HG03378 (cell line): ENCODE data around the gene MCTP1.
"Not testable (repeated sequence)": the region's sequence is repeated elsewhere in the genome, so short reads cannot be mapped to it uniquely, and the experiment has no call there.

Experiments
- ATAC-seq: cut with Tn5 transposase; IDR thresholded peaks from one replicate; pipeline ENCODE4 v1.9.1; 2021; ENCODE audit warnings: mild to moderate bottlenecking, moderate library complexity; ENCODE audit not compliant: unreplicated experiment

MCTP1 gene

DNA sequence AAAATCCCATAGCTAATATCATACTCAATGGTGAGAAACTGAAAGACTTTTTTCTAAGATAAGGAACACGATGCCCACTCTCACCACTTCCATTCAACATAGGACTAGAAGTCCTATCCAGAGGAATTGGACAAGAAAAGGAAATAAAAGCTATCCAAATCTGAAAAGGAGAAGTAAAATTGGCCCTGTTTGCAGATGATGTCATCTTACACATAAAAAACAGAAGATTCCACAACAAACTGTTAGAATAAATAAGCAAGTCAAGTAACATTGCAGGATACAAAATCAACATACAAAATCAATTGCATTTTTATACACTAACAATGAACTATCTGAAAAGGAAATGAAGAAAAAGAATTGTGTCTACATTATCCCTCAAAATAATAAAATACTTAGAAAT lies 308.0 kb downstream of the MCTP1 start:
- no peak for ATAC-seq

GRCh38 chr5:94972268-94972667 lies 312.6 kb downstream of the MCTP1 start:
- no peak for ATAC-seq

GRCh38 chr5:94969174-94969573 lies 315.7 kb downstream of the MCTP1 start:
- ATAC-seq, result peak; percentile 50

- peak; percentile 52 for ATAC-seq
These were observed 316.3 kb downstream of the MCTP1 start for GRCh38 chr5:94968507-94969095.

GRCh38 chr5:94967525-94967924 lies 317.4 kb downstream of the MCTP1 start:
- ATAC-seq, result no peak

GRCh38 chr5:94959279-94959678 lies 325.6 kb downstream of the MCTP1 start:
- ATAC-seq, result not testable (repeated sequence)

- no peak for ATAC-seq
These were observed 339.2 kb downstream of the MCTP1 start for GRCh38 chr5:94945656-94946055.

- ATAC-seq, result no peak
These were observed 340.7 kb downstream of the MCTP1 start for GRCh38 chr5:94944160-94944559.

- ATAC-seq, result no peak
These were observed 343.7 kb downstream of the MCTP1 start for GRCh38 chr5:94941122-94941755.

GRCh38 chr5:94932259-94932658 lies 352.6 kb downstream of the MCTP1 start:
- ATAC-seq, result no peak

GRCh38 chr5:94928891-94929290 lies 356.0 kb downstream of the MCTP1 start:
- no peak for ATAC-seq

- ATAC-seq, result no peak
These were observed 364.3 kb downstream of the MCTP1 start for GRCh38 chr5:94920570-94920969.

GRCh38 chr5:94916619-94917018 lies 368.3 kb downstream of the MCTP1 start:
- ATAC-seq, result no peak

DNA sequence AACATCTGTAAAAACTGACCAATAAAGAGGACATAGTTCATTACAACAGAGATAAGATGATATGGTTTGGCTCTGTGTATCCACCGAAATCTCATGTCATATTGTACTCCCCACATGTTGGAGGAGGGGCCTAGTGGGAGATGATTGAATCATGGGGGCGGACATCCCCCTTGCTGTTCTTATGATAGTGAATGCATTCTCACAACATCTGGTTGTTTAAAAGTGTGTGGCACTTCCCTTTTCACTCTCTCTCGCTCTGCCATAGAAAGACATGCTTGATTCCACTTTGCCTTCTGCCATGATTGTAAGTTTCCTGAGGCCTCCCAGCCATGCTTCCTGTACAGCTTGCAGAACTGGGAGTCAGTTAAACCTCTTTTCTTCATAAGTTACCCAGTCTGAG lies 373.6 kb downstream of the MCTP1 start:
- no peak for ATAC-seq

GRCh38 chr5:94910721-94911120 lies 374.2 kb downstream of the MCTP1 start:
- ATAC-seq, result no peak

DNA sequence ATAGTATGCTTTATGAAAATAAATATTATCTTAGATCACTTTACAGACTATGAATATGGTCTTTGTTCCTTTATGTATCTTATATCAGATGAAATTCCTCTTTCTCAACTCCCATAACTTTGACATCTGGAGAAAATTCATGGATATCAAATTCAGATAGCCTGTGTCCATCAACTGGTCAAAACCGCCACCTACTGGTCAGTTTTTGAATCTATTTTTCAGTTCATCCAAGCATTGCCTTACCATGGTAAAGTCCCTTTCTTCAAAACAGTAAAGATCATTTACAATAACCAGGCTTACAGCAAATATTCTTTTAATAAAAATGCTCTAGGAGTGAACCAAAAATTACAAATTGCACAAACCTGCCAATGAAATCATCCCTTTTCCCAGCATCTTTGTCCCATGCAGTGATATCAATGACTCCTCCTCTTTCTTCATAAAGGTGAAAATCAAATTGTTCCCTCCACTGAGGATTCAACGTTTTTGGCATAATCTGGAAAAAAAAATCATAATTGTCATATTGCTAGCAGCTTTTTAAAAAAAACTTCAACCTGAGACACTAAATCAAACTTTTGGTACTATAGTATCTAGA lies 375.9 kb downstream of the MCTP1 start:
- ATAC-seq, result no peak

- ATAC-seq, result no peak
These were observed 378.1 kb downstream of the MCTP1 start for GRCh38 chr5:94906750-94907149.

DNA sequence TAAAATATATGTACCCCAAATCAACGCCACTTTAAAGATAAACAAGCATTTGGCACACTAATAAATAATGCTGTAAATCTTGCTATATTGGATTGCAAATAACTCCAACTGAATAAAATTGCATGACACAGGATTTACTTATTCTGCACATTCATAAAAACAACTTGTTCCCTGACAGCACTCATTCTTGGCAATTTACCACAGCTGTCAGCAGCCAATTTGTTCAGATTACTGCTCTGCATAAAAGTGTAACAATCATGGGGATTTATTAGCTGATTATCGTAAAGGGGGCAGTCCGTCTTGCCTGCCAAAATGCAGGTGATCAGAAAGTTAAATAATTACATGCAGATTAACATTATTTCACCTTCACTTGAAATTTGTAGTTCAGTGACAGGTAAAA lies 381.2 kb downstream of the MCTP1 start:
- ATAC-seq, result no peak

DNA sequence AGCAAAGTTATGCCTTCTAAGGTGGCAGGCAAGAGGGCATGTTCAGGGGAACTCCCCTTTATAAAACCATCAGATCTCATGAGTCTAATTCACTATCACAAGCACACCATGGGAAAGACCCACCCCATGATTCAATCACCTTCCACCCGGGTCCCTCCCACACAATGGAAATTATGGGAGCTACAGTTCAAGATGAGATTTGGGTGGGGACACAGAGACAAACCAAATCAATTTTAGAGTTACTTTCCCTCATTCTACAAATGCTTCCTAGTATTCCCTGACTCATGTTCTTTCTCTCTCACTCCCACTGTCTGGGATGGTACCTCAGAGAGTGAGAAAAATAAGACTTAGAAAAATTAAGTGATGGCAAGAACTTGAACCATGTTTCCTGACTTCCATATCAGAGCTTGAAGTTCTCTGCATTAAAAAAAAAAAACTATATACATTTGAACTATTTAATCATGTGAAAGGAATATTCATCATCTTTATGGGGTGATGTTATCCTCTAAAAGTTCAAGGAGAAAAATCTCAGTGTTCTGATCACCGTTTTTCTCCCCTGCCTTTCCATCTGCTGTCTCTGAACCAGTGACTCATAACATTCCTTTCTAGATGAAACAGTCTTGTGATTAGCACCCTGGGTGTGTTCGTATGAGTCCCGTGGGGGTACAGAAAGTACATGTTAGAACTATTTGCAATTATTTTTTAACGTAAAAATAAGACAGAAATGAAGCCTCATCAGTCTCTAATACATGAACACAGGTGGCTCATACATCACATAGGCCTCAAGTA lies 383.5 kb downstream of the MCTP1 start:
- peak; percentile 95 for ATAC-seq

DNA sequence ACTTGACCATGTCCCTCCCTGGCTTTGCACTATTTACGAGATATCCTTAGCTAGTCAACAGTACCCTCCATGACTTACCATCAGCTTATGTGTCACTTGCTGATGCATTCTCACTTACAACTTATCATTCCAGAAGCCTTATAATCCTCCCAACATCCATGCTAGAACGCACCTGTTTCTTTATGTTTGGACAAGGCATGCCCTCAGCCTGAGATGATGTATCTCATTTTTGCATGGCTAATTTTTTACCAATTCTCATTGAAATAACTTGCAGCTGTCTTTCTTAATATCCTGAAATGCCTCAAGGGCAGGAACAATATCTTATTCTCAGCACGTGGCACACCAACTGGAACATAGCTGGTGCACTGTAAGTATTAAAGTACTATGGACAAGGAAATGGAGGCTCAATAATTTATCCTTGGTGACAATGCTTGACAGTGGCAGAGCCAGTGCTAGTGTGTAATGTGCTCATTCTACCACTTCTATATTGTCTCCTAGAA lies 384.8 kb downstream of the MCTP1 start:
- no peak for ATAC-seq

- ATAC-seq, result no peak
These were observed 391.3 kb downstream of the MCTP1 start for GRCh38 chr5:94893412-94894135.
